Hepatocyte (in vitro differentiated cells): ENCODE results near the gene ZNF302.

Source experiments
- CTCF ChIP-seq: fragments of 200-600 bp; sonication (generic); IDR thresholded peaks from 2 replicates; pipeline ENCODE4 v1.5.1; 2016; ENCODE audit warnings: antibody characterized with exemption, mild to moderate bottlenecking; ENCODE audit not compliant: poor library complexity
- EZH2 ChIP-seq: fragments of 200-600 bp; sonication (generic); IDR thresholded peaks from 2 replicates; pipeline ENCODE4 v1.6.1; 2016; ENCODE audit warnings: antibody characterized with exemption, mild to moderate bottlenecking, borderline replicate concordance
- EZH2phosphoT487 ChIP-seq: fragments of 200-600 bp; sonication (generic); IDR thresholded peaks from one replicate; pipeline ENCODE4 v1.6.1; 2018; ENCODE audit warnings: antibody characterized with exemption, mild to moderate bottlenecking, low read depth, moderate library complexity; ENCODE audit not compliant: unreplicated experiment, severe bottlenecking

GRCh38 chr19:34712395-34713261, 35.1 kb downstream of the ZNF302 start:
- TF ChIP-seq CTCF (peak; percentile 64), EZH2 (no peak), EZH2phosphoT487 (no peak)
